ENCODE results near the gene SRSF4. TPM values are rescaled to one million over a fixed set of nuclear protein-coding genes. Genes with fewer than 3 reads are reported as not detected.

Gene SRSF4
- total and polyA plus RNA-seq, 2 of the 8 experiments (the other 6 are each of a cell fraction or from before 2014, with no cell fraction given), result 34.9 to 86.5 TPM

DNA sequence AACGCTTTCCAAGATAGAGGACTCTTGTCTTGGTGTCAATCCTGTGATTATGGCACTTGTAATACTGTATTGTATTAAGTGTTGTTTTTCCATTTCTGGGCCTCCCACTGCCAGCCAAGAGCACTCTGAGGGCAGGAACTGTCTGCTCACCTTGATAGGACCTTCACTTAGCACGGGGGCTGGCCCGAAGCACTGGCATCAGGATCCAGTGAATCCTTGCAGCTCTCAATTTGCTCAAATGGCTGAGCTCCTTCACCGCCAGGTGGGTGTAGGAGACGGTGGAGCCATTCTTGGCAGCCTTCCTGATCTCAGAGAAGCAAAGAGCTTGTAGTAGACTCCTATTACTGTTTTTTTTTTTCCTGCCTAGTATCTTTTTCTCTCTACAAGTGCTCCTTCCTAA, 31.4 kb upstream of the SRSF4 start:
- H2AFZ ChIP-seq (ENCODE audit: low read length), result no peak overlapping the region
- 0 out of 2 replicates have a peak, but pooled peaks cover 2% of the 10 kb centered on the region for H3K79me1 ChIP-seq (ENCODE audit: low read depth, low read length)
- no peak overlapping the region for H4K8ac ChIP-seq (ENCODE audit: extremely low read depth, insufficient read depth, low read length)
- no peak overlapping the region for H3K9ac ChIP-seq (replicated peaks in 1 of 4; ENCODE audit: extremely low read depth in 1 of 4, low read depth in 3 of 4, low read length in 3 of 4)
- no peak overlapping the region for H2BK12ac ChIP-seq (ENCODE audit: low read depth, low read length)
- 88% methylated on average over 5 of the region's 5 CpGs; no CpG with 5 or more reads in 1 of the 2 experiments for WGBS, 2 experiments (ENCODE audit: extremely low coverage in 1 of 2, insufficient coverage in 1 of 2, insufficient read length in 1 of 2, insufficient replicate concordance in 2 of 2, low coverage in 1 of 2, low lambda C conversion rate in 2 of 2, missing lambda C conversion rate in 1 of 2)
- no peak overlapping the region for H3K56ac ChIP-seq (replicated peaks; ENCODE audit: insufficient read length, low read depth, low read length)
- H3K4me2 ChIP-seq (ENCODE audit: insufficient read depth in 1 of 2, low read depth in 2 of 2, low read length in 2 of 2), result no peak overlapping the region
- peaks cover 1 to 2% of the 10 kb centered on the region in 2 experiments for H4K20me1 ChIP-seq (replicated peaks in 1 of 2; ENCODE audit: control insufficient read depth in 1 of 2, insufficient read depth in 2 of 2, low read length in 2 of 2)
- no peak overlapping the region for H3K18ac ChIP-seq (ENCODE audit: extremely low read depth, low read length)
- no peaks in the 10 kb centered on the region for H3K23me2 ChIP-seq (ENCODE audit: low read depth, low read length)
- POLR2A ChIA-PET (ENCODE audit: partially characterized antibody), result interaction anchor here (1.1 to 1.2 kb wide), 2 partner anchors 31 to 91 kb away, joined by 3 to 6 read pairs; partner anchors contain the start of gene SRSF4
- H4K5ac ChIP-seq (ENCODE audit: insufficient read length, low read depth, low read length), result no peak overlapping the region
- no peak overlapping the region for H2BK15ac ChIP-seq (ENCODE audit: low read length)
- H2AK5ac ChIP-seq (ENCODE audit: low read depth, low read length), result no peak overlapping the region
- H2BK5ac ChIP-seq (ENCODE audit: low read depth, low read length), result no peak overlapping the region
- no peaks in the 10 kb centered on the region for H3K9me3 ChIP-seq (ENCODE audit: insufficient read depth in 2 of 2, low read depth in 1 of 2, low read length in 1 of 2)
- no peak overlapping the region for H3K4me3 ChIP-seq (ENCODE audit: extremely low read depth in 1 of 4, insufficient read depth in 2 of 4, low read depth in 3 of 4, low read length in 4 of 4)
- CTCF ChIA-PET (ENCODE audit: partially characterized antibody), result interaction anchor here (1.3 kb wide), 1 partner anchor 11 kb away, joined by 5 read pairs; no protein-coding TSS in a partner anchor
- no peaks in the 10 kb centered on the region for H3K79me2 ChIP-seq (ENCODE audit: control insufficient read depth in 1 of 2, insufficient read depth in 2 of 2, low read length in 2 of 2)
- no peak overlapping the region for H3K27ac ChIP-seq (ENCODE audit: low read depth, low read length)
- no peak overlapping the region for H3K14ac ChIP-seq (ENCODE audit: insufficient read length)
- H2BK20ac ChIP-seq (ENCODE audit: low read length), result no peak overlapping the region
- H3K4me1 ChIP-seq (replicated peaks in 1 of 4; ENCODE audit: control insufficient read depth in 3 of 4, insufficient read depth in 4 of 4, low read length in 3 of 4), result no peaks in the 10 kb centered on the region
- H3K23ac ChIP-seq (ENCODE audit: insufficient read length), result no peak overlapping the region
- H3K36me3 ChIP-seq (ENCODE audit: control insufficient read depth in 2 of 4, insufficient read depth in 4 of 4, low read length in 3 of 4), result peaks cover 8 to 40% (median 26%) of the 10 kb centered on the region in 4 experiments; a peak in 7 of 8 replicates
- H4K91ac ChIP-seq (replicated peaks; ENCODE audit: insufficient read length, low read length), result no peak overlapping the region
- no peak overlapping the region for H2BK120ac ChIP-seq (replicated peaks; ENCODE audit: low read depth, low read length)
- no peak for DNase-seq (ENCODE audit: low read depth in 1 of 2, low spot score in 2 of 2)
- FAIRE-seq, result no peak
- H3K4ac ChIP-seq (replicated peaks; ENCODE audit: insufficient read length, low read depth, low read length), result no peak overlapping the region
- no peaks in the 10 kb centered on the region for H3K27me3 ChIP-seq (replicated peaks in 1 of 4; ENCODE audit: control insufficient read depth in 3 of 4, extremely low read depth in 1 of 4, insufficient read depth in 3 of 4, low read length in 3 of 4)
- no peak for TF ChIP-seq POLR2AphosphoS5 (IDR thresholded peaks at IDR 0.05; ENCODE audit: low read depth, low read length)

All from H1 (cell line).